IMR-90 (cell line): ENCODE data around the gene TBC1D23. TPM values are rescaled to one million over a fixed set of nuclear protein-coding genes. Genes with fewer than 3 reads are reported as not detected.
A peak's percentile ranks its signal among the peaks of the same experiment; 100 is the strongest.

ENCODE experiments used
- ATAC-seq: fragments of 200-7000 bp; cut with Tn5 transposase; 2 replicates; pipeline ENCODE4 v1.9.1; 2020; ENCODE audit warnings: low read depth, mild to moderate bottlenecking, moderate library complexity
- BruUV-seq: library from RNA; stranded (reverse); fragments of 400-500 nt; replicated peaks from 2 replicates; lab custom pipeline; 2021; lab: Mats Ljungman, UMichigan
- CTCF ChIA-PET: fragments of 300-600 bp; formaldehyde crosslinking; extraction: SDS; loops from one replicate; lab custom pipeline; 2021; ENCODE audit warnings: antibody characterized with exemption; lab: Yijun Ruan, JAX
- POLR2A ChIA-PET: fragments of 300-600 bp; sonication (Branson Sonifier 250); formaldehyde crosslinking; loops from one replicate; lab custom pipeline; 2022; ENCODE audit warnings: antibody characterized with exemption; ENCODE audit not compliant: unreplicated experiment; lab: Charles Lee
- DNase-seq: peaks from one replicate; pipeline ENCODE4 v3.0.0; 2013
- H2AFZ ChIP-seq: replicated peaks from 2 replicates; pipeline ENCODE3; 2013; ENCODE audit warnings: low read length, mild to moderate bottlenecking; ENCODE audit not compliant: poor library complexity
- H2AK5ac ChIP-seq: 2 replicates; pipeline ENCODE4 v1.6.1; 2013; ENCODE audit warnings: low read depth, low read length, inconsistent platforms
- H2AK9ac ChIP-seq: replicated peaks from 2 replicates; pipeline ENCODE3; 2013; ENCODE audit warnings: mild to moderate bottlenecking, low read depth, low read length, moderate library complexity; ENCODE audit not compliant: poor library complexity
- H2BK120ac ChIP-seq: 2 replicates; pipeline ENCODE4 v1.6.1; 2013; ENCODE audit warnings: low read depth, low read length, inconsistent platforms
- H2BK15ac ChIP-seq: 3 replicates; pipeline ENCODE4 v1.6.1; 2013; ENCODE audit warnings: low read depth, low read length, inconsistent platforms
- H2BK20ac ChIP-seq: 2 replicates; pipeline ENCODE4 v1.6.1; 2013; ENCODE audit warnings: low read depth, mild to moderate bottlenecking, inconsistent platforms, low read length, moderate library complexity
- H2BK5ac ChIP-seq: 2 replicates; pipeline ENCODE4 v1.6.1; 2013; ENCODE audit warnings: mild to moderate bottlenecking, low read depth, low read length, inconsistent platforms; ENCODE audit not compliant: poor library complexity, severe bottlenecking
- H3K14ac ChIP-seq: replicated peaks from 2 replicates; pipeline ENCODE4 v1.6.1; 2013; ENCODE audit warnings: low read depth, low read length, inconsistent platforms
- H3K18ac ChIP-seq: 2 replicates; pipeline ENCODE4 v1.6.1; 2013; ENCODE audit warnings: low read depth, low read length, control low read depth
- H3K23ac ChIP-seq: 2 replicates; pipeline ENCODE4 v1.6.1; 2013; ENCODE audit warnings: low read depth, low read length, inconsistent platforms
- H3K27ac ChIP-seq: 2 replicates; pipeline ENCODE4 v1.5.1; 2013; ENCODE audit warnings: mild to moderate bottlenecking, control low read depth, low read length; ENCODE audit not compliant: insufficient read depth
- H3K27me3 ChIP-seq: 2 replicates; pipeline ENCODE4 v1.6.1; 2013; ENCODE audit warnings: low read length; ENCODE audit not compliant: control insufficient read depth, insufficient read depth
- H3K36me3 ChIP-seq: 2 replicates; pipeline ENCODE4 v1.6.1; 2013; ENCODE audit warnings: low read length, mixed read lengths; ENCODE audit not compliant: control insufficient read depth, insufficient read depth
- H3K4ac ChIP-seq: 2 replicates; pipeline ENCODE4 v1.6.1; 2013; ENCODE audit warnings: low read depth, low read length, inconsistent platforms
- H3K4me1 ChIP-seq: 2 replicates; pipeline ENCODE4 v1.6.1; 2013; ENCODE audit warnings: low read length, mixed read lengths; ENCODE audit not compliant: control insufficient read depth, insufficient read depth
- H3K4me2 ChIP-seq: 2 replicates; pipeline ENCODE4 v1.6.1; 2013; ENCODE audit warnings: low read depth, mild to moderate bottlenecking, control low read depth, low read length, moderate library complexity
- H3K4me3 ChIP-seq: 2 replicates; pipeline ENCODE4 v1.5.1; 2013; ENCODE audit warnings: low read depth, mild to moderate bottlenecking, control low read depth, low read length, moderate library complexity; ENCODE audit not compliant: insufficient read depth
- H3K56ac ChIP-seq: 2 replicates; pipeline ENCODE4 v1.6.1; 2013; ENCODE audit warnings: low read length, inconsistent platforms; ENCODE audit not compliant: insufficient read depth; ENCODE audit errors: extremely low read depth
- H3K79me1 ChIP-seq, 2 experiments: 2 replicates each; pipeline ENCODE4 v1.6.1; 2013; ENCODE audit warnings: low read length in 2 of 2, inconsistent platforms in 1 of 2, low read depth in 1 of 2
- H3K9ac ChIP-seq: 2 replicates; pipeline ENCODE4 v1.6.1; 2013; ENCODE audit warnings: low read depth, low read length, control low read depth
- H3K9me1 ChIP-seq: 2 replicates; pipeline ENCODE4 v1.6.1; 2013; ENCODE audit warnings: low read length, inconsistent platforms; ENCODE audit not compliant: insufficient read depth
- H3K9me3 ChIP-seq: 2 replicates; pipeline ENCODE4 v1.6.1; 2013; ENCODE audit warnings: low read length; ENCODE audit not compliant: control insufficient read depth, insufficient read depth
- H4K20me1 ChIP-seq: 2 replicates; pipeline ENCODE4 v1.6.1; 2013; ENCODE audit warnings: low read length, inconsistent platforms; ENCODE audit not compliant: insufficient read depth
- H4K5ac ChIP-seq: 2 replicates; pipeline ENCODE4 v1.6.1; 2013; ENCODE audit warnings: mild to moderate bottlenecking, low read depth, low read length, control low read depth
- H4K8ac ChIP-seq, 2 experiments: 2 replicates each; pipeline ENCODE4 v1.6.1; 2013; ENCODE audit warnings: low read depth in 2 of 2, low read length in 2 of 2, control low read depth in 1 of 2, inconsistent platforms in 1 of 2
- H4K91ac ChIP-seq: 2 replicates; pipeline ENCODE4 v1.6.1; 2013; ENCODE audit warnings: low read depth, low read length, inconsistent platforms; ENCODE audit not compliant: insufficient read depth
- RAD21 ChIP-seq: IDR thresholded peaks from 2 replicates; pipeline ENCODE4 v1.6.1; 2012; ENCODE audit warnings: low read length, improper control_type of control experiment
- RCOR1 ChIP-seq: IDR thresholded peaks from 2 replicates; pipeline ENCODE4 v1.6.1; 2012; ENCODE audit warnings: mild to moderate bottlenecking, low read length, improper control_type of control experiment; ENCODE audit not compliant: insufficient replicate concordance
- SMC3 ChIP-seq: fragments of 150-350 bp; IDR thresholded peaks from 2 replicates; pipeline ENCODE4 v1.6.1; 2016; ENCODE audit warnings: low read depth, mild to moderate bottlenecking, antibody characterized with exemption, low read length, moderate library complexity
- WGBS, 2 experiments: methylation state at CpG; one replicate each; pipeline versions ENCODE4 v1.1.5 to v1.1.7; 2013; ENCODE audit warnings: missing lambda C conversion rate in 2 of 2; ENCODE audit not compliant: insufficient read length in 1 of 2; ENCODE audit errors: extremely low coverage in 2 of 2; 5-methylcytosine and 5-hydroxymethylcytosine counted together
- dilution Hi-C: fragments of 300-500 bp; cut with HindIII; formaldehyde crosslinking; loops from one replicate; pipeline ENCODE4 v1.14.3; 2018; ENCODE audit warnings: low sequenced_read_pairs; ENCODE audit not compliant: unreplicated experiment
- in situ Hi-C: fragments of 300-500 bp; cut with MboI; formaldehyde crosslinking; loops from 3 replicates; pipeline ENCODE4 v1.14.3; 2019; ENCODE audit warnings: low sequenced_read_pairs, inconsistent platforms, mixed read lengths
- intact Hi-C: fragments of 100-400 bp; cut with micrococcal nuclease; formaldehyde crosslinking; loops from 2 replicates; pipeline ENCODE4 v1.10.0; 2022
- polyA plus RNA-seq, 3 experiments: library from polyadenylated mRNA; depleted of rRNA; stranded (reverse); fragments of >200 nt; gene quantifications; 2 replicates each; pipeline ENCODE4 v1.2.3, GENCODE V29; 2012; ENCODE audit warnings: low replicate concordance in 1 of 3
- total RNA-seq: library from RNA; depleted of rRNA; stranded (reverse); fragments of >200 nt; gene quantifications from 2 replicates; pipeline ENCODE4 v1.2.3, GENCODE V29; 2012
- TF ChIP-seq, protein P1 (sequence below): conservative IDR thresholded peaks from 2 replicates; pipeline ENCODE4 v1.5.1; 2012; ENCODE audit warnings: mild to moderate bottlenecking, low read depth, low read length, improper control_type of control experiment

Gene TBC1D23
- total and polyA plus RNA-seq, 2 of the 4 experiments (the other 2 are of a cell fraction): 21.2 to 67.0 TPM

DNA sequence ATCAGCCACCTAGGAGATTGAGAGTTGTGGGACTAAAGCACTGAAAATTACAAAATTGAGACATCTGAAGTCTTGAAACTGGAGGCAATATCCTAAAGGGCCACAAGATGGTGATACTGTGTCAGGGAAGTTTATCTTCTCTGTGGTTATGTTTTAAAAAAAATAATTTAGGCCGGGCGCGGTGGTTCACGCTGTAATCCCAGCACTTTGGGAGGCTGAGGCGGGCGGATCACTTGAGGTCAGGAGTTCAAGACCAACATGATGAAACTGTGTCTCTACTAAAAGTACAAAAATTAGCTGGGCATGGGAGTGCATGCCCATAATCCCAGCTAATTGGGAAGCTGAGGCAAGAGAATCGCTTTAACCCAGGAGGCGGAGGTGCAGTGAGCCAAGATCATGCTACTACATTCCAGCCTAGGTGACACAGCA, 55.9 kb downstream of the TBC1D23 start:
- peak; percentile 94 for ATAC-seq
- Histone ChIP-seq H2BK5ac (no peak overlapping the region), H3K9ac (no peak overlapping the region), H3K4me3 (no peak overlapping the region), H2BK15ac (no peak overlapping the region), H3K23ac (no peak overlapping the region), H2AK5ac (no peak overlapping the region), H3K79me1 (peaks cover 0 to 4% of the 10 kb centered on the region in 2 experiments; a peak in 2 of 4 replicates), H2AFZ (no peak overlapping the region), H2BK120ac (no peak overlapping the region), H2AK9ac (no peak overlapping the region), H3K36me3 (peaks cover 15% of the 10 kb centered on the region), H3K4me1 (0 out of 2 replicates have a peak, but pooled peaks cover 2% of the 10 kb centered on the region), H4K5ac (no peak overlapping the region), H3K9me3 (no peaks in the 10 kb centered on the region), H3K4me2 (peak overlapping the region; percentile 41; the same call in 1 of the 2 replicates), H3K9me1 (no peaks in the 10 kb centered on the region), H3K14ac (no peak overlapping the region), H4K20me1 (no peaks in the 10 kb centered on the region), H3K4ac (no peak overlapping the region), H2BK20ac (no peak overlapping the region), H3K27ac (peak overlapping the region; percentile 45; the same call in 1 of the 2 replicates), H3K56ac (no peak overlapping the region), H4K8ac (0 out of 4 replicates have a peak overlapping the region, but pooled peaks of 1 of the 2 experiments have one; percentile 11), H4K91ac (no peak overlapping the region), H3K18ac (no peak overlapping the region), H3K27me3 (no peaks in the 10 kb centered on the region)
- 11% methylated on average over 5 of the region's 8 CpGs; no CpG with 5 or more reads in 1 of the 2 experiments for WGBS, 2 experiments
- ChIA-PET CTCF (interaction anchor here (0.6 kb wide), 2 partner anchors 1081 to 1632 kb away, joined by 3 read pairs; no protein-coding TSS in a partner anchor), POLR2A (no interaction called here)
- DNase-seq: peak; percentile 68
- TF ChIP-seq RAD21 (peak; percentile 74), RCOR1 (no peak), SMC3 (peak; percentile 61)
- TF ChIP-seq, protein P1, sequence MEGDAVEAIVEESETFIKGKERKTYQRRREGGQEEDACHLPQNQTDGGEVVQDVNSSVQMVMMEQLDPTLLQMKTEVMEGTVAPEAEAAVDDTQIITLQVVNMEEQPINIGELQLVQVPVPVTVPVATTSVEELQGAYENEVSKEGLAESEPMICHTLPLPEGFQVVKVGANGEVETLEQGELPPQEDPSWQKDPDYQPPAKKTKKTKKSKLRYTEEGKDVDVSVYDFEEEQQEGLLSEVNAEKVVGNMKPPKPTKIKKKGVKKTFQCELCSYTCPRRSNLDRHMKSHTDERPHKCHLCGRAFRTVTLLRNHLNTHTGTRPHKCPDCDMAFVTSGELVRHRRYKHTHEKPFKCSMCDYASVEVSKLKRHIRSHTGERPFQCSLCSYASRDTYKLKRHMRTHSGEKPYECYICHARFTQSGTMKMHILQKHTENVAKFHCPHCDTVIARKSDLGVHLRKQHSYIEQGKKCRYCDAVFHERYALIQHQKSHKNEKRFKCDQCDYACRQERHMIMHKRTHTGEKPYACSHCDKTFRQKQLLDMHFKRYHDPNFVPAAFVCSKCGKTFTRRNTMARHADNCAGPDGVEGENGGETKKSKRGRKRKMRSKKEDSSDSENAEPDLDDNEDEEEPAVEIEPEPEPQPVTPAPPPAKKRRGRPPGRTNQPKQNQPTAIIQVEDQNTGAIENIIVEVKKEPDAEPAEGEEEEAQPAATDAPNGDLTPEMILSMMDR: peak; percentile 70
- intact Hi-C loops: loop anchor here (1.0 to 10.0 kb wide), 3 partner anchors 274 to 878 kb away; no protein-coding TSS in a partner anchor
- dilution Hi-C loops: no loop called here
- BruUV-seq: no TSS peak
- in situ Hi-C loops: loop anchor here (10.0 kb wide), 1 partner anchor 278 kb away; no protein-coding TSS in a partner anchor
